Esophagus squamous epithelium (tissue), 5 donors: ENCODE measurements around the gene TFAP2E. TPM values are rescaled to one million over a fixed set of nuclear protein-coding genes. Genes with fewer than 3 reads are reported as not detected.
"Not testable (repeated sequence)": the region's sequence is repeated elsewhere in the genome, so short reads cannot be mapped to it uniquely, and the experiment has no call there.

Source experiments
- DNase-seq: peaks from one replicate; lab custom pipeline; 2025; lab: John Stamatoyannopoulos, UW
- H3K27ac ChIP-seq, 4 donors: fragments of 200-600 bp; sonication (generic); one replicate each; pipeline ENCODE4 v1.5.1; 2016 to 2019; ENCODE audit warnings: mild to moderate bottlenecking in 1 of 4
- H3K27me3 ChIP-seq, 4 donors: fragments of 200-600 bp; sonication (generic); 1 replicate in 3 of 4; 2 replicates in 1 of 4; pipeline versions ENCODE4 v1.5.1 to v1.6.0; 2017 to 2021; ENCODE audit warnings: antibody characterized with exemption in 1 of 4
- H3K36me3 ChIP-seq, 3 donors: fragments of 200-600 bp; sonication (generic); one replicate each; pipeline ENCODE4 v1.5.1; 2016 to 2019
- H3K4me1 ChIP-seq, 3 donors: fragments of 200-600 bp; sonication (generic); one replicate each; pipeline ENCODE4 v1.5.1; 2017 to 2019
- H3K4me3 ChIP-seq, 4 donors: fragments of 200-600 bp; sonication (generic); 1 replicate in 3 of 4; 2 replicates in 1 of 4; pipeline ENCODE4 v1.5.1; 2016 to 2019; ENCODE audit warnings: mild to moderate bottlenecking in 2 of 4, moderate library complexity in 1 of 4
- H3K9me3 ChIP-seq, 3 donors: fragments of 200-600 bp; sonication (generic); one replicate each; pipeline ENCODE4 v1.5.1; 2016 to 2019
- POLR2A ChIP-seq, 4 donors: fragments of 450-650 bp; IDR thresholded peaks; one replicate each; pipeline ENCODE4 v1.6.1; 2017; ENCODE audit warnings: antibody characterized with exemption in 4 of 4, mild to moderate bottlenecking in 4 of 4, moderate library complexity in 3 of 4
- WGBS, 2 donors: methylation state at CpG; one replicate each; pipeline ENCODE4 v1.1.5; 2018; 5-methylcytosine and 5-hydroxymethylcytosine counted together
- intact Hi-C: fragments of 100-400 bp; cut with DNase I; formaldehyde crosslinking; loops from one replicate; pipeline ENCODE4 v1.15.0; 2022
- total RNA-seq, 4 donors: library from RNA; depleted of rRNA; stranded (reverse); fragments of >200 nt; gene quantifications; one replicate each; pipeline ENCODE4 v1.1.0, GENCODE V29; 2016
- TF ChIP-seq, protein P1 (sequence below), 6 experiments: fragments of 450-650 bp in 4 of 6; fragments of 200-600 bp in 2 of 6; sonication (generic) in 2 of 6; IDR thresholded peaks; one replicate each; pipeline ENCODE4 v1.5.1; 2016 to 2019; ENCODE audit warnings: antibody characterized with exemption in 6 of 6, mild to moderate bottlenecking in 4 of 6, moderate library complexity in 4 of 6
- donor health status: DM: yes; HTN: yes; CAD: no.

Gene TFAP2E
- total RNA-seq, 4 donors from 2014 or later = 0.26 to 1.1 (median 0.38) TPM; not detected in 1

DNA sequence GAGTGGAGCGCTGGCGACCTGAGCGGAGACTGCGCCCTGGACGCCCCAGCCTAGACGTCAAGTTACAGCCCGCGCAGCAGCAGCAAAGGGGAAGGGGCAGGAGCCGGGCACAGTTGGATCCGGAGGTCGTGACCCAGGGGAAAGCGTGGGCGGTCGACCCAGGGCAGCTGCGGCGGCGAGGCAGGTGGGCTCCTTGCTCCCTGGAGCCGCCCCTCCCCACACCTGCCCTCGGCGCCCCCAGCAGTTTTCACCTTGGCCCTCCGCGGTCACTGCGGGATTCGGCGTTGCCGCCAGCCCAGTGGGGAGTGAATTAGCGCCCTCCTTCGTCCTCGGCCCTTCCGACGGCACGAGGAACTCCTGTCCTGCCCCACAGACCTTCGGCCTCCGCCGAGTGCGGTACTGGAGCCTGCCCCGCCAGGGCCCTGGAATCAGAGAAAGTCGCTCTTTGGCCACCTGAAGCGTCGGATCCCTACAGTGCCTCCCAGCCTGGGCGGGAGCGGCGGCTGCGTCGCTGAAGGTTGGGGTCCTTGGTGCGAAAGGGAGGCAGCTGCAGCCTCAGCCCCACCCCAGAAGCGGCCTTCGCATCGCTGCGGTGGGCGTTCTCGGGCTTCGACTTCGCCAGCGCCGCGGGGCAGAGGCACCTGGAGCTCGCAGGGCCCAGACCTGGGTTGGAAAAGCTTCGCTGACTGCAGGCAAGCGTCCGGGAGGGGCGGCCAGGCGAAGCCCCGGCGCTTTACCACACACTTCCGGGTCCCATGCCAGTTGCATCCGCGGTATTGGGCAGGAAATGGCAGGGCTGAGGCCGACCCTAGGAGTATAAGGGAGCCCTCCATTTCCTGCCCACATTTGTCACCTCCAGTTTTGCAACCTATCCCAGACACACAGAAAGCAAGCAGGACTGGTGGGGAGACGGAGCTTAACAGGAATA, 4.2 kb downstream of the TFAP2E start:
- H3K4me3 ChIP-seq = peak overlapping the region; percentile 33 to 69 (median 47)

DNA sequence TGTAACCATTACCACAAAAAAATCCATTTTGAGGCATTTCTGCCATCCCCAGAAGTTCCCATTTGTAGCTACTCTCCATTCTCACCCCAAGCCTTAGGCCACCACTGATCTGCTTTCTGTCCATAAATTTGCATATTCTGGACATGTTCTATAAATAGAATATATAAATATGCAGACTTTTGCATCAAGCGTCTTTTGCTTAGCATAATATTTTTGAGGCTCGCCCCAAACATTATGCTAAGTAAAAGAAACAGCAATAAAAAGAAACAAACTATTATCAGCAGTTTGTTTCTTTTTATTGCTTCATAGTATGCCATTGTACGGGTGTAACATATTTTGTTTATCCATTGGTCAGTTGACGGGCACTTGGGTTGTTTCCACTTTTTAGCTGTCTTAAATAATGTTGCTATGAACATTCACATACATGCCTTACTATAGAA, 7.9 kb downstream of the TFAP2E start:
- H3K4me3 ChIP-seq = no peak overlapping the region
- intact Hi-C loops = no loop called here
- no peak overlapping the region for H3K27ac ChIP-seq
- peaks cover 0 to 27% (median 6%) of the 10 kb centered on the region in 3 donors for H3K4me1 ChIP-seq
- TF ChIP-seq, protein P1, sequence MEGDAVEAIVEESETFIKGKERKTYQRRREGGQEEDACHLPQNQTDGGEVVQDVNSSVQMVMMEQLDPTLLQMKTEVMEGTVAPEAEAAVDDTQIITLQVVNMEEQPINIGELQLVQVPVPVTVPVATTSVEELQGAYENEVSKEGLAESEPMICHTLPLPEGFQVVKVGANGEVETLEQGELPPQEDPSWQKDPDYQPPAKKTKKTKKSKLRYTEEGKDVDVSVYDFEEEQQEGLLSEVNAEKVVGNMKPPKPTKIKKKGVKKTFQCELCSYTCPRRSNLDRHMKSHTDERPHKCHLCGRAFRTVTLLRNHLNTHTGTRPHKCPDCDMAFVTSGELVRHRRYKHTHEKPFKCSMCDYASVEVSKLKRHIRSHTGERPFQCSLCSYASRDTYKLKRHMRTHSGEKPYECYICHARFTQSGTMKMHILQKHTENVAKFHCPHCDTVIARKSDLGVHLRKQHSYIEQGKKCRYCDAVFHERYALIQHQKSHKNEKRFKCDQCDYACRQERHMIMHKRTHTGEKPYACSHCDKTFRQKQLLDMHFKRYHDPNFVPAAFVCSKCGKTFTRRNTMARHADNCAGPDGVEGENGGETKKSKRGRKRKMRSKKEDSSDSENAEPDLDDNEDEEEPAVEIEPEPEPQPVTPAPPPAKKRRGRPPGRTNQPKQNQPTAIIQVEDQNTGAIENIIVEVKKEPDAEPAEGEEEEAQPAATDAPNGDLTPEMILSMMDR (IDR thresholded peaks at IDR 0.05) = no peak
- no peak for TF ChIP-seq POLR2A (IDR thresholded peaks at IDR 0.05)
- H3K36me3 ChIP-seq = no peaks in the 10 kb centered on the region
- peaks cover 0 to 28% (median 0%) of the 10 kb centered on the region in 4 donors for H3K27me3 ChIP-seq
- WGBS, 2 donors = 59 to 64% methylated on average over 4 of the region's 4 CpGs
- no peak for DNase-seq
- H3K9me3 ChIP-seq = no peaks in the 10 kb centered on the region

More for the DNA sequence above, 4.2 kb downstream of the TFAP2E start:
- DNase-seq = no peak
- peaks cover 16 to 62% (median 19%) of the 10 kb centered on the region in 3 donors for H3K4me1 ChIP-seq
- 0% methylated on average over 9 of the region's 70 CpGs; no CpG with 5 or more reads in 1 of the 2 donors for WGBS, 2 donors
- H3K27ac ChIP-seq = no peak overlapping the region
- H3K36me3 ChIP-seq = no peaks in the 10 kb centered on the region
- TF ChIP-seq, protein P1 (IDR thresholded peaks at IDR 0.05) = no peak
- TF ChIP-seq POLR2A (IDR thresholded peaks at IDR 0.05) = no peak
- no peaks in the 10 kb centered on the region for H3K9me3 ChIP-seq
- peaks cover 0 to 62% (median 0%) of the 10 kb centered on the region in 4 donors for H3K27me3 ChIP-seq
- intact Hi-C loops = loop anchor here (5.0 kb wide), 1 partner anchor 140 kb away; the partner anchor contains the start of gene C1orf216

DNA sequence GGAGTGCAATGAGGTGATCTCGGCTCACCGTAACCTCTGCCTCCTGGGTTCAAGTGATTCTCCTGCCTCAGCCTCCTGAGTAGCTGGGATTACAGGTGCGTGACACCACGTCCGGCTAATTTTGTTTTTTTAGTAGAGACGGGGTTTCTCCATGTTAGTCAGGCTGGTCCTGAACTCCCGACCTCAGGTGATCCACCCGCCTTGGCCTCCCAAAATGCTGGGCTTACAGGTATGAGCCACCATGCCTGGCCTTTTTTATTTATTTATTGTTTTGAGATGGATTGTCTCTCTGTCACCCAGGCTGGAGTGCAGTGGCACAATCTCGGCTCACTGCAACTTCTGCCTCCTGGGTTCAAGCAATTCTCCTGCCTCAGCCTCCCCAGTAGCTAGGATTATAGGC, 8.5 kb downstream of the TFAP2E start:
- H3K9me3 ChIP-seq, H3K27ac ChIP-seq, H3K4me3 ChIP-seq, DNase-seq, intact Hi-C loops, H3K36me3 ChIP-seq: not testable (repeated sequence)
- H3K27me3 ChIP-seq = peaks cover 0 to 21% (median 0%) of the 10 kb centered on the region in 4 donors
- 77 to 91% methylated on average over 4 to 7 of the region's 9 CpGs for WGBS, 2 donors
- peaks cover 0 to 20% (median 6%) of the 10 kb centered on the region in 3 donors for H3K4me1 ChIP-seq

DNA sequence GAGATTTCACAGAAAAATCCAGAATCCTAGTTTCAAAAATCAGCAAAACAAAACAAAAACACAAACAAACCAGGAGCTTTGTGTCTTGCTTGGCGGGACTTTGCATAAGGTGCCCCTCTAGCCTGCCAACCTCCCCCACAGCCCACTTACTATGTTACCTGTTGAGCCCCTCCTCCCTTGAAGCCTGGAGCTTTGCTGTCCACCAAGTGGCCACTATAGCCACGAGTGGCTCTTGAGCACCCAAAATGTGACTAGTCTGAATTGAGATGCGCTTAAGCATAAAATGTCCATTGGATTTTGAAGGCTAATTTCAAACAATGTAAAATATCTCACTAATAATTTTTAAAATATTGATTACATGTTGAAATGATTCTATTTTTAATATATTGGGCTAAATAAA, 12.2 kb downstream of the TFAP2E start:
- intact Hi-C loops = no loop called here
- WGBS, 2 donors = 78 to 95% methylated on average over 3 of the region's 3 CpGs

DNA sequence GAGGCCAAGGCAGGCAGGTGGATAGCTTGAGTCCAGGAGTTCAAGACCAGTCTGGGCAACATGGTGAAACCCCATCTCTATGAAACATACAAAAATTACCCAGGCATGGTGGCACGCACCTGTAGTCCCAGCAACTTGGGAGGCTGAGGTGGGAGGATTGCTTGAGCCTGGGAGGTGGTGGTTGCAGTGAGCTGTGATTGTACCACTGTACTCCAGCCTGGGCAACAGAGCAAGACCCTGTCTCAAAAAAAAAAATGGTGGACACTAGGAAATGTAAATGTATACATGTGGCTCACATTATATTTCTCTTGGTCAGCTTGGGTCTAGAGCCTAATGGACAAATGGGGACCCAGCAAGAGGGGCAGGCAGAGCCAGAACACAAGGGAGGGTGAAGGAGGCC, 12.7 kb downstream of the TFAP2E start:
- H3K27me3 ChIP-seq, DNase-seq, H3K4me1 ChIP-seq, H3K4me3 ChIP-seq, H3K27ac ChIP-seq, H3K36me3 ChIP-seq, H3K9me3 ChIP-seq, intact Hi-C loops: not testable (repeated sequence)
- WGBS, 2 donors = 83 to 85% methylated on average over 1 of the region's 1 CpG

More for the DNA sequence above, 12.2 kb downstream of the TFAP2E start:
- H3K4me1 ChIP-seq = no peaks in the 10 kb centered on the region
- no peaks in the 10 kb centered on the region for H3K27me3 ChIP-seq
- no peak for DNase-seq
- peaks cover 0 to under 1% (median 0%) of the 10 kb centered on the region in 3 donors for H3K36me3 ChIP-seq
- no peak overlapping the region for H3K4me3 ChIP-seq
- no peak overlapping the region for H3K27ac ChIP-seq
- no peak for TF ChIP-seq POLR2A (IDR thresholded peaks at IDR 0.05)
- TF ChIP-seq, protein P1 (IDR thresholded peaks at IDR 0.05) = no peak
- H3K9me3 ChIP-seq = no peaks in the 10 kb centered on the region

DNA sequence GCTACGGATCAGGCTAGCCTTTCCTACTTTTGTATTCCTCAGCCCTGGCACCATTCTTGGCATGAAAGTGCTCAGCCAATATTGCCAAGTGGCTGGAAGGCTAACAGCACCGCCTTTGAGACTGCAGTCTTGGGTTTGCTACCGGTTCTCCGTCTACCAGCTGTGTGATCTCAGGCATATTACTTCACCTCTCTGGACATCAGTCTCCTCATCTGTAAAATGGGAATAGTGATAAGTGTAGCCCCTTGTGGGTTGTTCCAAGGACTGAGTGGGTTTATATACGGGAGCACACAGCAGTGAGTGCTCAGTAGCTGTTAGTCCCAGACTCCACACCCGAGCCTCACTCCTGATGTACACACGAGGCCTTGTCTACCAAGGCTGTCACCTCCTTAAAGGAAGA, 13.7 kb downstream of the TFAP2E start:
- Histone ChIP-seq H3K27me3 (no peaks in the 10 kb centered on the region), H3K9me3 (no peaks in the 10 kb centered on the region), H3K36me3 (peaks cover 0 to 12% (median 0%) of the 10 kb centered on the region in 3 donors), H3K4me3 (no peak overlapping the region), H3K27ac (no peak overlapping the region), H3K4me1 (no peaks in the 10 kb centered on the region)
- intact Hi-C loops = no loop called here
- no peak for DNase-seq
- WGBS, 2 donors = 76 to 85% methylated on average over 5 to 7 of the region's 7 CpGs
- no peak for TF ChIP-seq POLR2A (IDR thresholded peaks at IDR 0.05)
- TF ChIP-seq, protein P1 (IDR thresholded peaks at IDR 0.05) = no peak
